A204.1 (cell line): Measurements from ENCODE around the gene RAC2.

ENCODE experiments used
- FAIRE-seq: peaks from 2 replicates; lab custom pipeline; 2012; peaks lifted over from hg19 to GRCh38; lab: Jason Lieb, UNC

The RAC2 gene

DNA sequence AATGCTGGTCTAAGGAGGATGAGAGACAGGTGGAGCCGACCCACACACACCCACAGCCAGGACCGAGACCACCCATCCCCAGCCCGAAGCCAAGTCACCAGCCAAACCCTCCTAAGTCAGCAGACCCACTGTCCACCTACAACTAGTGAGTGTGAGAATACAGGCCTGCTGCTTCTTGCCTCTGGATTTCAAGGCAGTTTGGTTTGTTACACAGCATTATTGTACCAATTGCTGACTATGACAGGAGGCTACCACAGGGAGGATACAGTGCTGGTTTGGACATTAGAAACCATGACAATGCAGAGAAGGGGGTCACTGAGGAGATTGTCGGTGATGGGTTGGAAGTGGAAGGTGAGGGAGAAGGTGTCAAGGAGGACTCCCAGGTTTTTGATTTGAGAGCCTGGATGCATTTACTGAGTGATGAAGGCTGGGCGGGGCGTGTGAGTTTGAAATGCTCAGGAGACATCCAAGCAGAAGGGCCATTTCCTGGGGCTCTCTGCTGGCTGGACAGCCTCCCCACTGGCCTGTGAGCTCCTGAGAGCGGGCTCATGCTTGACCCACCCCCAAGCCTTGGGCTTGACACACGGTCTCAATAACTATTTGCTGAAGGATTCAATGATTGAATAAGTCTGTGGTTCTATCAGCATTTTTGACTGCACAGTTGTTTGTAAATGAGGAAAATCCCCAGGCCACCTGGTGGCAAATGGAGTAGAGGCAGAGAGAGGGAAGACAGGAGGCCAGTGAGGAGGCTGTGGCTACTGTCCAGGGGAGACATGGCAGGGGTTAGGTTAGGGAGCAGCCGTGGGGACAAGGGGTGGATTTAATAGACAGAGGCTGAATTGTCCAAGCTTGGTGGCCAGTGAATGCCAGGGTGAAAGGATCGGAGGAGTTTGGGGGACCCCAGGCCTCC lies 22.4 kb downstream of the RAC2 start:
- FAIRE-seq = no peak

DNA sequence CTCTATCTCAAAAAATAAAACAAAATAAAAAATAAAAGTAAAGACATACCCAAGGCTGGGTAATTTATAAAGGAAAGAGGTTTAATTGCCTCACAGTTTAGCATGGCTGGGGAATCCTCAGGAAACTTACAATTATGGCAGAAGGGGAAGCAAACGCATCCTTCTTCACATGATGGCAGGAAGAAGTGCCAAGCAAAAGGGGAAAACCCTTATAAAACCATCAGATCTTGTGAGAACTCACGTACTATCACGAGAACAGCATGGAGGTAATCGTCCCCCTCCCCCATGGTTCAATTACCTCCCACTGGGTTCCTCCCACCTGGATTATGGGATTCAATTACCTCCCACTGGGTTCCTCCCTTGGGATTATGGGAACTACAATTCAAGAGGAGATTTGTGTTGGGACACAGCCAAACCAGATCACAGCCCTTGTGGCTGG lies 23.5 kb downstream of the RAC2 start:
- FAIRE-seq = no peak

- no peak for FAIRE-seq
These were observed 24.5 kb downstream of the RAC2 start for GRCh38 chr22:37219533-37219932.

GRCh38 chr22:37218771-37219411 lies 25.2 kb downstream of the RAC2 start:
- FAIRE-seq = no peak

DNA sequence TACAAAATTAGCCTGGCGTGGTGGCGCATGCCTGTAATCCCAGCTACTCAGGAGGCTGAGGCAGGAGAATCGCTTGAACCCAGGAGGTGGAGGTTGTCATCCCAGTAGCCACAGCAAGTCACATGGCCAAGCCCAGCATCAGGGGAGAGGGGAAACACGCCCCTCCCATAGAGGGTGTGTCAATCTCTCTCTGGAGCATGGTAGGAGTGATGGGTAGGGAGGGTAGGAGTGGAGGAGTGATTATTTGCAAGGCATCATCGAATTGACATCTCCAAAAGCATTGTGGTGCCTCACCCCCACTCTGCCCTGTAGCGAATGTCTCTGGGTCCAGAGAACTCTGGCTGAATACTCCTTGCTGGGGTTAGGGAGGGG lies 25.7 kb downstream of the RAC2 start:
- no peak for FAIRE-seq

- no peak for FAIRE-seq
These were observed 28.2 kb downstream of the RAC2 start for GRCh38 chr22:37215890-37216289.

DNA sequence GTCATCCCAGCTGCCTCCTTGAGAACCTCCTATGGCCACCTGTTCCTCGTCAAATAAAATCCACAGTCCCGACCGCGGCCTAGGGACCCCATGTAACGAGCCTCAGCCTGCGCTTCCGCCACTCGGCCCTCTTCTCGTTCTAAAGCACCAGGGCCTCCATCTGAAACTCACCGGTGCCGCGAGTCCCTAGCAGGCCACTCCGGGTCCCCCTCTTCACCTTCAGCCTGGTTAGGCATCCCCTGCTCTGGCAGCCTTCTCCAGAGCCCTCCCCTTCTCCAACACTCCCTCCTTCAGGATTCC lies 29.4 kb downstream of the RAC2 start:
- no peak for FAIRE-seq

DNA sequence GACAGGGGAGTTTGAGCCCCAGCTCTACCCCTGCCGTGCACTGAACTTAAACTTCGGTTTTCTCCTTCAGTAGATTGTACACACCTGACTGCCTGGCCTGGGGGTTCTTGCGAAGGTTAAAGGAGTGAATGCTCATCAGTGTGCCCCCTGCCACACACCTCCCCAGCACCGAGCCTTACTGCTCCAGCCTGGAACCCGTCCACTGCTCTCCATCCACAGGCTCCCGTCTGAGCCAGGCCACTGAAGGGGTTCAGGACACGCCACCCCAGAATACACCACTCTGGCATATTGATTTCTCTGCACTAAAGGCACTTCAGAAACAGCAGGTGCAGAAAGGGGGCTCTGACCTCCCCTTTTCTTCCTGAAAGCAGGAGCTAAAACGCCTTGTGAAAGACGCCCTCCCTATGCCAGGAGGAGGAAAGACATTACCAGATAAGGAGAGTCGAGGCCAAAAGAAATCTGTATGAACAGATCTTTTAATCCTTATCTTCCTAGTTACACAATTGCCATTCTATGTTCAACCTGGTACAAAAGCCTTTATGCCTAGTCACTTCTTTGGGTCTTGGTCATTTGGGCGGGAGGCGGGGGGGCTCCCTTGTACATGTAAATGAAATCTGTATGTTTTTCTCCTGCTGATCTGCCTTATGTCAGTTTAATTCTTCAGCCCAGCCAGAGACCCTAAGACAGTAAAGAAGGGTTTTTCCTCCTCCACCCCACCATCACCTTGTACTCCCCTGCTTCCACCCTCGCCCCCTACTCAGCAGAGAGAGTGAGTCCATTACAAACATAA lies 29.9 kb downstream of the RAC2 start:
- no peak for FAIRE-seq

DNA sequence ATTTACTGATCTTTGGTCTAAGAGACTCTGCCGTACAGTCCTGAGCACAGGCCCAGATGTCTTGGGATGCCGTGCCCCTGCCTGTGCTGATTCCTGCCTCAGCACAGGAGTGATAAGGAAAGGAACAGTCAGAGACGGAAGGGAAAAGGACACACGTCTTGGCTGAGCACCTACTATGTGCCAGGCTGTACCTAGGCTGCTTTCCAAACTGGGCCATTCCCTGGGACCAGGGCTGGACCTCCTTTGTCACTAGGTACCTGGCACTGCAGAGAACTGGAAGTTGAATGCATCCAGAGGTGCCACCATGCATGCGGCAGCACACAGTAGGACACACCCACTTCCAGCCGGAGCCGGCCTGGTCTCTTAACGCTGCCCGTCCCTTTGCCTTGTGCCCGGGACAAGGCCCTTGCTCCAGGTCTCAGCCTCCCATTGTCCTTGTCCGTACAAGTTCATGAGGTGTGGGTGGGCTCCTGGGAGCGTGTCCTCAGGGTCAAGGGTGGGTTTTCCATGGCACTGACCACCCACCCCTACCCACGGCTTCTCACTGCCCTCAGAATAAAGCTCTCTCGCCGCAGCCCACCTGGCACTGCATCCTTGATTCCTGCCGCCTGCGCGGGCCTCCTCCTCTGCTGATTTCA lies 30.7 kb downstream of the RAC2 start:
- no peak for FAIRE-seq

GRCh38 chr22:37212174-37212906 lies 31.7 kb downstream of the RAC2 start, which contains the start of gene SSTR3:
SSTR3 (minus strand) TSS chr22:37212477; CDS start chr22:37207803, 4,674 bp downstream.
- FAIRE-seq = no peak

DNA sequence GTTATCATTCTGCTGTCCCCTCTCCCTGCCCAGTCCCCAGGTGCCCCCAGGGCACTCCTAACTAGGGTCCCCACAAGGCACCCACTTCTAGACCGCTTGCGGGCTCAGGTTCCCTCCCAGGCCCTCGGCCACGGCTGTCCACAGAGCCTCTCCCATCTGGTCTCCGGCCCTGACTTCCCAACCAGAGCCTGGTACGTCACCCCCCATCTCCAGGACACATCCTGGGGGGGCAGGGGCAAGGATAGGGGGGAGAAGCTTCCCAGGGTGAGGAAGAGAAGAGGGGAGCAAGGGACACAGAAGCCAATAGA lies 32.2 kb downstream of the RAC2 start:
- FAIRE-seq = no peak

GRCh38 chr22:37211075-37211865 lies 32.8 kb downstream of the RAC2 start:
- no peak for FAIRE-seq

- no peak for FAIRE-seq
These were observed 33.8 kb downstream of the RAC2 start for GRCh38 chr22:37210041-37210803.

DNA sequence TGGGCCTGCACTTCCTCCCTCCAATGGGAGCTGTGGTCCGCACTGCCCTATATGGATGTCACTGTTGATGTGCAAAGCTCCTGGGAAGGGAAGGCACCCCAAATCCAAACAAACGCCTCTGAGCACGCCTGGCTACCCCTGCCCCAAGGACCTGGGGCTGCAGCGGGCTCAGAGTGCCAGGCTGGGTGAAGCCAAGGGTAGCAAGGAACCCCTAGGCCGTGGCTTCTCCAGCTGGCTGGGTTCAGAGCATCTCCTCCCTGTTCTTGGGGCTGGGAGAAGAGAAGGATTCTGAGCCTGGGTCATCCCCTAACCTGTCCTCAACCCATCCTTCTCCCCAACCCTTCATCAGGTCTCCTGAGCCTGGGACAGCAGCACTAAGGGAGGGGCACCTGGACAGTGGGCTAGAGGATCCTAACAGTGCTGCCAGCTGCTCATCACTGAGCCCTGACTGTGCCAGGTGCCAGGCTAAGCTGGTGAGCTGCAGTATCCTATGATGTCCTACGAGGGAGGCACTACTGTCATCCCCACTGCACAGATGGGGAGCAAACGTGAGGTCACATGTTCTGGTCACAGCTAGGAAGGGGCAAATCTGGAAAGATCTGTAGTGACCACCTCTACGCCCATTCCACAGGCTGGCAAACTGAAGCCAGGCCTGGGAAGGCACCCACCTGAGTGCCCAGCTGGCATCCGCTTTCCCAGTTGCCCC lies 34.8 kb downstream of the RAC2 start:
- no peak for FAIRE-seq

- no peak for FAIRE-seq
These were observed 35.5 kb downstream of the RAC2 start for GRCh38 chr22:37208401-37209139.

- no peak for FAIRE-seq
These were observed 36.1 kb downstream of the RAC2 start for GRCh38 chr22:37207981-37208380.

DNA sequence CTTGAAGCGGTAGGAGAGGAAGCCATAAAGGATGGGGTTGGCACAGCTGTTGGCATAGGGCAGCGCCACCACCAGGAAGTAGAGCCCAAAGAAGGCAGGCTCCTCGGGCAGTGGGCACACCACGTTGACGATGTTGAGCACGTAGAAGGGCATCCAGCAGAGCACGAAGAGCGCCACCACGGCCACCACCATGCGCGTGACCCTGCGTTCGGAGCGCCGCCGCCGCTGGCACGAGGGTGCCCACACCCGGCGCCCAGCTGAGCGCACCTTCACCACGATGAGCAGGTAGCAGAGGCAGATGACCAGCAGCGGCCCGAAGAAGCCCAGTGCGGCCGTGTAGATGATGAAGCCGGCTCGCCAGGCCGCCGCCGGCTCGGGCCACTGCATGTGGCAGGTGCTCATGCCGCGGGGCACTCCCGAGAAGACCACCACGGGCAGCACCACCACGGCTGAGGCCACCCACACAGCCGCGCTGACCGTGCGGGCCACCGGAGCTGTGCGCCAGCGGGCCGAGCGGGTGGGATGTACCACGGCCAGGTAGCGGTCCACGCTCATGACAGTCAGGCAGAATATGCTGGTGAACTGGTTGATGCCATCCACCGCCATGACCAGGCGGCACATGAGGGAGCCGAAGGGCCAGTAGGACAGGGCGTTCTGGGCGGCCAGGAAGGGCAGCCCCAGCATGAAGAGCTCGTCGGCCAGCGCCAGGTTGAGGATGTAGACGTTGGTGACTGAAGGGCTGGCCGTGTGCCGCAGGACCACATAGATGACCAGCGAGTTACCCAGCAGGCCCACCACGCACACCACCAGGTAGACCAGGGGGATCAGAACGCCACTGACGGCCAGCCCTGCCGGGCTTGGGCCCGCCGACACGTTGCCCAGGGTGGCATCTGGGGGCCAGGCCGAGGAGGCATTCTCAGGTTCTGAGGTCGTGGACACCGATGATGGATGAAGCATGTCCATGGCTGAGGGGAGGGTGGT lies 36.9 kb downstream of the RAC2 start:
- FAIRE-seq = no peak
